ENCODE measurements around the gene FOXI2.

Gene FOXI2

GRCh38 chr10:127744956-127745355 lies 8.0 kb downstream of the FOXI2 start:
- no peak for DNase-seq

GRCh38 chr10:127745861-127746260 lies 8.9 kb downstream of the FOXI2 start:
- no peak for DNase-seq

GRCh38 chr10:127755753-127756152 lies 18.8 kb downstream of the FOXI2 start:
- no peak for DNase-seq

- no peak for DNase-seq
Observed at GRCh38 chr10:127756264-127756663, 19.3 kb downstream of the FOXI2 start.

- DNase-seq, result no peak
Observed at GRCh38 chr10:127757033-127757432, 20.0 kb downstream of the FOXI2 start.

GRCh38 chr10:127759276-127759675 lies 22.3 kb downstream of the FOXI2 start:
- no peak for DNase-seq

GRCh38 chr10:127762925-127763324 lies 25.9 kb downstream of the FOXI2 start:
- DNase-seq, result no peak

GRCh38 chr10:127774766-127775559 lies 38.0 kb downstream of the FOXI2 start:
- DNase-seq, result no peak

GRCh38 chr10:127776816-127777215 lies 39.8 kb downstream of the FOXI2 start:
- no peak for DNase-seq

- DNase-seq, result no peak
Observed at GRCh38 chr10:127781412-127781811, 44.4 kb downstream of the FOXI2 start.

- no peak for DNase-seq
Observed at GRCh38 chr10:127787873-127788272, 50.9 kb downstream of the FOXI2 start.

GRCh38 chr10:127790066-127790624 lies 53.2 kb downstream of the FOXI2 start:
- no peak for DNase-seq
